PC-9 (cell line): ENCODE results near the gene ATP10D. TPM values are rescaled to one million over a fixed set of nuclear protein-coding genes. Genes with fewer than 3 reads are reported as not detected.

Experiments used
- BruUV-seq: library from RNA; stranded (reverse); fragments of 400-500 nt; replicated peaks from 2 replicates; lab custom pipeline; 2021; lab: Mats Ljungman, UMichigan
- CTCF ChIA-PET: fragments of 300-600 bp; sonication (Branson Sonifier 250); formaldehyde crosslinking; loops from one replicate; lab custom pipeline; 2022; ENCODE audit warnings: antibody characterized with exemption; lab: Charles Lee
- POLR2A ChIA-PET: fragments of 300-600 bp; sonication (Branson Sonifier 250); formaldehyde crosslinking; loops from one replicate; lab custom pipeline; 2022; ENCODE audit warnings: antibody characterized with exemption; ENCODE audit not compliant: unreplicated experiment; lab: Charles Lee
- DNase-seq, 2 experiments: peaks; one replicate each; pipeline versions ENCODE4 v3.0.0 to v3.0.0-alpha.2; 2015 to 2022; ENCODE audit warnings: mixed read lengths in 1 of 2
- H2AFZ ChIP-seq: fragments of 200-600 bp; sonication (generic); 2 replicates; pipeline ENCODE4 v1.8.1; 2017; ENCODE audit warnings: antibody characterized with exemption
- H3F3A ChIP-seq: fragments of 200-600 bp; sonication (generic); 2 replicates; pipeline ENCODE4 v1.8.1; 2017; ENCODE audit warnings: antibody characterized with exemption, mild to moderate bottlenecking, low read depth; ENCODE audit not compliant: insufficient read depth
- H3K27ac ChIP-seq: fragments of 200-600 bp; sonication (generic); 2 replicates; pipeline ENCODE4 v1.6.1; 2016; ENCODE audit warnings: mixed run types
- H3K27me3 ChIP-seq: fragments of 200-600 bp; sonication (generic); 2 replicates; pipeline ENCODE4 v1.6.1; 2016; ENCODE audit warnings: low read depth, mixed run types; ENCODE audit not compliant: insufficient read depth
- H3K36me3 ChIP-seq: fragments of 200-600 bp; sonication (generic); 2 replicates; pipeline ENCODE4 v1.6.1; 2016; ENCODE audit warnings: low read depth, mixed run types
- H3K4me1 ChIP-seq: fragments of 200-600 bp; sonication (generic); replicated peaks from 2 replicates; pipeline ENCODE4 v1.6.1; 2016; ENCODE audit warnings: mixed run types; ENCODE audit not compliant: insufficient read depth
- H3K4me2 ChIP-seq: fragments of 200-600 bp; sonication (generic); 2 replicates; pipeline ENCODE4 v1.6.1; 2017; ENCODE audit warnings: mixed run types
- H3K4me3 ChIP-seq: fragments of 200-600 bp; sonication (generic); 2 replicates; pipeline ENCODE4 v1.6.1; 2016; ENCODE audit warnings: mixed run types
- H3K79me2 ChIP-seq: fragments of 200-600 bp; sonication (generic); 2 replicates; pipeline ENCODE4 v1.6.1; 2017; ENCODE audit warnings: low read depth, mixed run types
- H3K9me2 ChIP-seq: fragments of 200-600 bp; sonication (generic); 2 replicates; pipeline ENCODE4 v1.8.1; 2017; ENCODE audit warnings: mild to moderate bottlenecking; ENCODE audit not compliant: insufficient read depth
- H3K9me3 ChIP-seq: fragments of 200-600 bp; sonication (generic); 2 replicates; pipeline ENCODE4 v1.8.1; 2016; ENCODE audit warnings: low read depth; ENCODE audit not compliant: insufficient read depth
- H4K20me1 ChIP-seq: fragments of 200-600 bp; sonication (generic); 2 replicates; pipeline ENCODE4 v1.8.1; 2017; ENCODE audit not compliant: insufficient read depth
- EZH2 ChIP-seq: fragments of 200-600 bp; sonication (generic); IDR thresholded peaks from 2 replicates; pipeline ENCODE4 v1.8.0; 2017; ENCODE audit warnings: antibody characterized with exemption, low read depth
- intact Hi-C: fragments of 100-400 bp; cut with micrococcal nuclease; formaldehyde crosslinking; loops from one replicate; pipeline ENCODE4 v1.10.0; 2022; ENCODE audit not compliant: unreplicated experiment
- total RNA-seq: library from RNA; stranded (reverse); gene quantifications from 2 replicates; pipeline ENCODE4 v1.2.3, GENCODE V29; 2021
- TF ChIP-seq, protein P1 (sequence below): fragments of 200-600 bp; sonication (generic); conservative IDR thresholded peaks from 2 replicates; pipeline ENCODE4 v1.6.1; 2017; ENCODE audit warnings: mixed run types, antibody characterized with exemption, mild to moderate bottlenecking, moderate library complexity

The ATP10D gene
- total RNA-seq, 1 experiment from 2014 or later: 35.2 TPM

DNA sequence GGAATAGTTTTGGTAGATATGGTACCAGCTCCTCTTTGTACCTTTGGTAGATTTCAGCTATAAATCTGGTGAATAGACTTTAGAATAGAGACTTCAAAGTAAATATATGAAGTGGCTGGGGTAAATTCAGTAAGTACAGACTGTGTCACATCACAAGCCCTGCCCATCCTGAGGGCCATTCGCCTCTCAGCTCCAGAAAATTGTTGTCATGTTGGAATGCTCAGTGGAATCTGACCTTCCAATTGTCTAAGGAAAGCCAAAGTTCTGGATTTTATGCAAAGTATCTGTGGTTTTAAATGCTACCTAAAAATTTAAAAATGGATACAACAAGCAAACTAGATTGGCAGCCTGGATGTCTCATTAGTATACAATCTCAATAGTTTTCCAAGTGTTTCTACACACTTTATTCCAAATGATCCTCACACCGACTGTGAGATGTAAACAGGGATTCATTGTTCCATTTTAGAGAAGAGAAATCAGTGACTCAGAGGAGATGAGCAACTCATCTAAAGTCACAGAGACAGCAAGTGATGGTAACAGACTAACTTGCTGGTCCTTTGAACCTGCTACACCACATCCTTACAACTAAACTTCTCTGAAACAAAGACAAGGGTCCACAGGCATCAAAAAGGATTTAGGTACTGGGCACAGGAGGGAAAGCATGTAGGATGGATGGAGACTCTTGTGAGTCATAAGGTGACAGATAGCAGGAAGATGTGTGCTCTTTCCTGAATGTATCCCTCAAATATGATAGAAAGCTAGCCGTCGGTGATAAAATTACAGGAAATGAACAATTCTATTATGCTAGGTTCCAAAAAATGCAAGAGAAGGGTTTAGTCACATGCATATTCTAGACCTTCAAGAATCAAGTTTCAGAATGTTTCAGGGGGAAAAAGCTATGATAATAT, 127.3 kb downstream of the ATP10D start:
- TF ChIP-seq EZH2: no peak
- TF ChIP-seq, protein P1, sequence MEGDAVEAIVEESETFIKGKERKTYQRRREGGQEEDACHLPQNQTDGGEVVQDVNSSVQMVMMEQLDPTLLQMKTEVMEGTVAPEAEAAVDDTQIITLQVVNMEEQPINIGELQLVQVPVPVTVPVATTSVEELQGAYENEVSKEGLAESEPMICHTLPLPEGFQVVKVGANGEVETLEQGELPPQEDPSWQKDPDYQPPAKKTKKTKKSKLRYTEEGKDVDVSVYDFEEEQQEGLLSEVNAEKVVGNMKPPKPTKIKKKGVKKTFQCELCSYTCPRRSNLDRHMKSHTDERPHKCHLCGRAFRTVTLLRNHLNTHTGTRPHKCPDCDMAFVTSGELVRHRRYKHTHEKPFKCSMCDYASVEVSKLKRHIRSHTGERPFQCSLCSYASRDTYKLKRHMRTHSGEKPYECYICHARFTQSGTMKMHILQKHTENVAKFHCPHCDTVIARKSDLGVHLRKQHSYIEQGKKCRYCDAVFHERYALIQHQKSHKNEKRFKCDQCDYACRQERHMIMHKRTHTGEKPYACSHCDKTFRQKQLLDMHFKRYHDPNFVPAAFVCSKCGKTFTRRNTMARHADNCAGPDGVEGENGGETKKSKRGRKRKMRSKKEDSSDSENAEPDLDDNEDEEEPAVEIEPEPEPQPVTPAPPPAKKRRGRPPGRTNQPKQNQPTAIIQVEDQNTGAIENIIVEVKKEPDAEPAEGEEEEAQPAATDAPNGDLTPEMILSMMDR: no peak
- no peaks in the 10 kb centered on the region for H3K27me3 ChIP-seq
- no TSS peak for BruUV-seq
- H3K9me2 ChIP-seq: no peaks in the 10 kb centered on the region
- no peak for DNase-seq
- POLR2A ChIA-PET: no interaction called here
- no peak overlapping the region for H2AFZ ChIP-seq
- no peak overlapping the region for H3K4me3 ChIP-seq
- no peaks in the 10 kb centered on the region for H3K36me3 ChIP-seq
- no peaks in the 10 kb centered on the region for H3F3A ChIP-seq
- H3K27ac ChIP-seq: no peak overlapping the region
- no peaks in the 10 kb centered on the region for H3K4me1 ChIP-seq
- no peaks in the 10 kb centered on the region for H4K20me1 ChIP-seq
- CTCF ChIA-PET: no interaction called here
- no peaks in the 10 kb centered on the region for H3K9me3 ChIP-seq
- no peak overlapping the region for H3K4me2 ChIP-seq
- no peaks in the 10 kb centered on the region for H3K79me2 ChIP-seq
- intact Hi-C loops: no loop called here

DNA sequence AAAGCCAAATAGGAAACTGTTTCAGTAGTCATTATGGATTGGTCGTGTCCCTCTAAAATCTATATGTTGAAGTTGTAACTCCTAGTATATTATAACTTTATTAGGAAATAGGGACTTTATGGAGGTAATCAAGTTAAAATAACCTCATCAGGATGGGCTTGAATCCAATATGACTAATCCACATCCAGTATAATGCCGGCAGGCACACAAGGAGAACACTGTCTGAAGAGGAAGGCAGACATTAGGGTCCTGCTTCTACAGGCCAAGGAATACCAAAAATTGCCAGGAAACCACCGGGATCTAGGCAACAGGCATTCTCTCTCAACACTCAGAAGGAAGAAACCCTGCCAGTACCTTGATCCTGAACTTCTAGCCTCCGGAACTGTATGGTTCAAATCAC, 130.3 kb downstream of the ATP10D start:
- Histone ChIP-seq H3K36me3 (no peaks in the 10 kb centered on the region), H3K4me3 (no peak overlapping the region), H4K20me1 (no peaks in the 10 kb centered on the region), H3K4me1 (no peaks in the 10 kb centered on the region), H3K4me2 (no peak overlapping the region), H3F3A (no peaks in the 10 kb centered on the region), H3K27ac (no peak overlapping the region), H3K9me2 (no peaks in the 10 kb centered on the region; the same call in 1 of the 2 replicates), H3K27me3 (no peaks in the 10 kb centered on the region), H2AFZ (no peak overlapping the region), H3K9me3 (no peaks in the 10 kb centered on the region), H3K79me2 (no peaks in the 10 kb centered on the region)
- no TSS peak for BruUV-seq
- no peak for DNase-seq
- intact Hi-C loops: no loop called here
- POLR2A ChIA-PET: no interaction called here
- TF ChIP-seq EZH2: no peak
- TF ChIP-seq, protein P1: no peak
- CTCF ChIA-PET: no interaction called here

DNA sequence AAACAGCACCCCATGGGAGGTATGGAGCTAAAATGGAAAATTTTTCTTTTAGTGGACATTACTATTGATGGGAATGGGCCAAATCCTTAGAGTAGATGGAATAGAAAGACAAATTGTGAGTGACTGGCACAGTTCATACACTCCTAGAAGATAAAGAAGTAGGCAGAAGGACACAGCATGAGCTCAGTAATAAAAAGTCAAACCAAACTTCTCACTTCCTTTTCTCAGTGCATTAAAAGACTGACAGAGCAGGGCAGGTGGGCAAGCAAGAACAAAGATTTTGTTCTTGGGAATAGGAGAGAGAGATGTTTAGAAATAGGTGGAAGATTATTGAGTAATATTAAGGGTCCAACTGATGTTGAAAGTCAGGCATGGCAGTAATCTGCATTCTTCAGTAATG, 132.5 kb downstream of the ATP10D start:
- H3K4me2 ChIP-seq: no peak overlapping the region
- H3K79me2 ChIP-seq: no peaks in the 10 kb centered on the region
- DNase-seq: no peak
- no peaks in the 10 kb centered on the region for H4K20me1 ChIP-seq
- CTCF ChIA-PET: no interaction called here
- TF ChIP-seq, protein P1: no peak
- no peak for TF ChIP-seq EZH2
- H3K36me3 ChIP-seq: no peaks in the 10 kb centered on the region
- H3K27me3 ChIP-seq: no peaks in the 10 kb centered on the region
- no peaks in the 10 kb centered on the region for H3K9me3 ChIP-seq
- no peaks in the 10 kb centered on the region for H3K4me1 ChIP-seq
- intact Hi-C loops: no loop called here
- no peak overlapping the region for H3K4me3 ChIP-seq
- POLR2A ChIA-PET: no interaction called here
- BruUV-seq: no TSS peak
- no peak overlapping the region for H3K27ac ChIP-seq
- H3F3A ChIP-seq: no peaks in the 10 kb centered on the region
- no peak overlapping the region for H2AFZ ChIP-seq
- no peaks in the 10 kb centered on the region; the same call in none of the 2 replicates for H3K9me2 ChIP-seq
